Stimulated activated CD4-positive, alpha-beta T cell treated with anti-CD3 and anti-CD28 coated beads, TNF-alpha, amount 100 ng/mL, for 48 hours (primary cell): Measurements from ENCODE around the gene TPTE.
"Not testable (repeated sequence)": the region's sequence is repeated elsewhere in the genome, so short reads cannot be mapped to it uniquely, and the experiment has no call there.

Source experiments
- DNase-seq, 3 donors: peaks; one replicate each; pipeline ENCODE4 v3.0.0-alpha.2; 2020; ENCODE audit warnings: low read depth in 3 of 3

Gene TPTE

GRCh38 chr21:10616535-10616934 is 95.2 kb downstream of the TPTE start:
- no peak for DNase-seq

- DNase-seq: not testable (repeated sequence)
Observed at GRCh38 chr21:10617133-10617752, 95.9 kb downstream of the TPTE start.

GRCh38 chr21:10627316-10627863 is 106.0 kb downstream of the TPTE start:
- DNase-seq: no peak

- DNase-seq: not testable (repeated sequence)
Observed at GRCh38 chr21:10629239-10629638, 107.9 kb downstream of the TPTE start.

GRCh38 chr21:10630829-10631228 is 109.4 kb downstream of the TPTE start:
- DNase-seq: not testable (repeated sequence)

GRCh38 chr21:10631316-10631715 is 109.9 kb downstream of the TPTE start:
- not testable (repeated sequence) for DNase-seq

- not testable (repeated sequence) for DNase-seq
Observed at GRCh38 chr21:10638144-10638543, 116.8 kb downstream of the TPTE start.

GRCh38 chr21:10639123-10639522 is 117.7 kb downstream of the TPTE start:
- no peak for DNase-seq

- DNase-seq: not testable (repeated sequence)
Observed at GRCh38 chr21:10639746-10640145, 118.4 kb downstream of the TPTE start.

GRCh38 chr21:10640446-10640845 is 119.1 kb downstream of the TPTE start:
- no peak for DNase-seq

GRCh38 chr21:10641107-10641506 is 119.7 kb downstream of the TPTE start:
- DNase-seq: no peak

- DNase-seq: not testable (repeated sequence)
Observed at GRCh38 chr21:10645667-10646066, 124.3 kb downstream of the TPTE start.

GRCh38 chr21:10649350-10650149 is 128.2 kb downstream of the TPTE start:
- not testable (repeated sequence) for DNase-seq

- DNase-seq: not testable (repeated sequence)
Observed at GRCh38 chr21:10650297-10650696, 128.9 kb downstream of the TPTE start.
